AG04449 (cell line): ENCODE data around the gene ARSI.

Experiments
- CTCF ChIA-PET: fragments of 350-600 bp; formaldehyde crosslinking; extraction: SDS; loops from one replicate; lab custom pipeline; 2021; ENCODE audit warnings: antibody characterized with exemption; lab: Yijun Ruan, JAX
- POLR2A ChIA-PET: fragments of 400-600, 350-600 bp; formaldehyde crosslinking; extraction: SDS; loops from one replicate; lab custom pipeline; 2020; ENCODE audit warnings: antibody characterized with exemption, inconsistent platforms; lab: Yijun Ruan, JAX
- DNase-seq: peaks from one replicate; pipeline ENCODE4 v3.0.0-alpha.2; 2010; ENCODE audit warnings: low read depth, low spot score
- H3K4me3 ChIP-seq: 2 replicates; pipeline ENCODE4 v1.5.1; 2011; ENCODE audit warnings: low read depth, mild to moderate bottlenecking, control low read depth, low read length
- TF ChIP-seq, protein P1 (sequence below): IDR thresholded peaks from one replicate; pipeline ENCODE4 v1.5.1; 2011; ENCODE audit warnings: mild to moderate bottlenecking, moderate library complexity, low read length, control low read depth, inconsistent platforms; ENCODE audit not compliant: insufficient read depth; ENCODE audit errors: missing control alignments

The ARSI gene

DNA sequence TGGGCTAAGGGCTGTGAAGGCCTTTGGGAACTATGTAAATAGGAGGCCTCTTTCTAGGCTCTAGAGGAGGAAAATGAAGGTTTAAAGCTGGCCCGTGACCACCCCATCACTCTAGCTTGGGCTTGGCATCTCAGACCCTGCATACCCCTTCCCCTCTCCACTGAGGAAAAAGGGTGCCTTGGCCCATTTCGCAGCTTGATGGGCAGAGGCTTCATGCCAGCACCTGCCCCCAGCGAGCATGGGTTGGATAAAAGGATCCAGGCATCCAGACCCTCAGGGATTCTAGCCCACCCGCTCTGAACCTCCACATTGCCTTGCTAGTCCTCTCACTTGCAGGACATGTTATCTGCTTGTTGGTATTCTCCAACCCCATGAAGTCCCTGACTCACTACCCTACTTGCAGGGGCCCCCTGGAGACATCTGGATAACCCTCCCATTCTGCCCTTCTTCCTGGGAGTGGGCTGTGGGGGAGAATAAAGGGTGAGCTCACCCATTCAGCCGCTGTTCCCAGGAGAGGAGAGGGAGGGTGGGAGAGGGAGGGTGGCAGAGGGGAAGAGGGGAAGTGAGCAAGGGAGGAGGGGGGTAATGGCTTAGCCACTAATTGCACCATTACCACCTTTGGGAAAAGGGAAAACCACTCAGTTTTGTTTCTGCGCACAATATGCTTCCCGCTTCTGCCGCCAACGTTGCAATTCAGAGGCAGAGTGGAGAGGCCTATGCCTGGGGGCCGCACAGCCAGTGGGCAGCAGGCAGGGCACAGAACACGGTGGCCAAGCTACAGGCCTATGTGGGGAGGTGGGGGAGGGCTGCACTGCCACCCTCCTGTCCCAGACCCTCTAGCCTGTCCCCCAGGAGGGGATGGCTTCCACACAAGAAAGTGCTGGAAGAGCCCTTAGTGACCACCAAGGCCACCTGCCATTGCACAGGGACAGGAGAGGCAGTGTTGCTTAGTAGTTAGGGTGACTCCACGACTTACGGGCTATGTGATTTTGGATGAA is 11.0 kb downstream of the ARSI start:
- TF ChIP-seq, protein P1, sequence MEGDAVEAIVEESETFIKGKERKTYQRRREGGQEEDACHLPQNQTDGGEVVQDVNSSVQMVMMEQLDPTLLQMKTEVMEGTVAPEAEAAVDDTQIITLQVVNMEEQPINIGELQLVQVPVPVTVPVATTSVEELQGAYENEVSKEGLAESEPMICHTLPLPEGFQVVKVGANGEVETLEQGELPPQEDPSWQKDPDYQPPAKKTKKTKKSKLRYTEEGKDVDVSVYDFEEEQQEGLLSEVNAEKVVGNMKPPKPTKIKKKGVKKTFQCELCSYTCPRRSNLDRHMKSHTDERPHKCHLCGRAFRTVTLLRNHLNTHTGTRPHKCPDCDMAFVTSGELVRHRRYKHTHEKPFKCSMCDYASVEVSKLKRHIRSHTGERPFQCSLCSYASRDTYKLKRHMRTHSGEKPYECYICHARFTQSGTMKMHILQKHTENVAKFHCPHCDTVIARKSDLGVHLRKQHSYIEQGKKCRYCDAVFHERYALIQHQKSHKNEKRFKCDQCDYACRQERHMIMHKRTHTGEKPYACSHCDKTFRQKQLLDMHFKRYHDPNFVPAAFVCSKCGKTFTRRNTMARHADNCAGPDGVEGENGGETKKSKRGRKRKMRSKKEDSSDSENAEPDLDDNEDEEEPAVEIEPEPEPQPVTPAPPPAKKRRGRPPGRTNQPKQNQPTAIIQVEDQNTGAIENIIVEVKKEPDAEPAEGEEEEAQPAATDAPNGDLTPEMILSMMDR: no peak
- no peak overlapping the region for H3K4me3 ChIP-seq
- DNase-seq: no peak
- ChIA-PET POLR2A (no interaction called here), CTCF (interaction anchor here (1.1 to 2.6 kb wide), 4 partner anchors 11 to 458 kb away, joined by 3 to 8 read pairs (median 4); partner anchors contain the start of gene ARSI)

DNA sequence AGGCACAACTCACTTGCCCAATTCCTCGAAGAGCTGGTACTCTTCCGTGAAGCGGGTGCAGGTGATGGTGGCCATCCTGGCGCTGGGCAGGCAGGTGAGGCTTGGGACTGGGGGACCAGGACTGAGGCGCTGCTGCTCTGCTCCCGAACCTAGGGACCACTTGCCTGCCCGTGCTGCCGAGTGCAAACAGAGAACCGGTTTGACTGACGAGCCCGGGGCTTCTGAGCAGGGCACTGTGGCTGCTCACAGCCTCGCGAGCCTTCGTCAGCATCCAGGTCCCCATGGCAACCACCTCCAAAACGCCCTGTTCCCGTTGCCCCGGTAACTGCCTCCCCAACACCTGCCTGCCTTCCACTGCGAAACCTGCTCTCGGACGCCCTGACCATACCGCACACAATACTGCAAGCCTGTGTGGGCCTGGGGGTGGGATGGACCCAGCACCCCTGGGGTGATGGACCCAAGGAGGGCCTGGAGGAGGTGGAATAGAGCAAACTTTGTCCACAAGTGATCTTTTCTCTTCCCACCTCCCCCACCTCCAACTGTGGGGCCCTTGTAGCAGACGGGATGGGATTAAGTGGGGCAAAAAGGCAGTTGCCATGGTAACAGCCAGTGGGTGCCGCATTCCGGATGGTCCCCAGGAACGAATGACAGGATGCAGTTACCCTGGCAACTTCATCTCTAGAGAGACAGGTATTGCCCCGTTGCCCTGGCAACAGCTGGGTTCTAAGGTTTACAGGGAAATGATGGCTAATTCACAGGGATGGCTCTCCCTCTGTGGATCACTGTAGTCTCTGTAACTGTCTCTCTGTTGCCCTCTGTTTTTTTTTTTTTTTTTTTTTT is 12.9 kb downstream of the ARSI start, which contains the start of gene CAMK2A:
TSS of gene CAMK2A (minus strand) at position 223 of the 840 bp plus-strand sequence. CDS start at position 75, 148 bp downstream.
- POLR2A ChIA-PET: interaction anchor here (1.1 kb wide), 2 partner anchors 9 to 15 kb away, joined by 3 read pairs; no protein-coding TSS in a partner anchor
- no peak within 1 kb of the TSS for H3K4me3 ChIP-seq
- TF ChIP-seq, protein P1: no peak
- CTCF ChIA-PET: interaction anchor here (1.1 to 2.0 kb wide), 2 partner anchors 14 to 456 kb away, joined by 3 to 4 read pairs; no protein-coding TSS in a partner anchor
- DNase-seq: no peak

DNA sequence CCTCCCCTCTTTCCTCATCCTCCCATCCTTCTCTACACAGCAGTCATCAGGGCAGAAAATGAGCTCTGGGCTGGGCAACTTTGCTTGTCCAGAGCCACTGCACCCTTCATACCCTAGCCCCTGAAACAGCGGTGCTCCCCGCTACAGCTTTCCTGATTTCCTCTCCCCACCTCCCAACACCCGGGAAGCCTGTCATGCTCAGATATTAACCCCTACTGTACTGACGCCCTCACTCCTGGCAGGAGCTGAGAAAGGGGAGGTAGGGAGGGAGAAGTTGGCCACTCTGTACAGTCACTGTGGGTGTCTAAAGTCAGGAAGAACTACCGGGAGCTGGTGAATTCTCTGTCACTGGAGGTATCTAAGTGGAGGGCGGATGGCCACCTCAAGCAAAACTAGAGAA is 13.9 kb downstream of the ARSI start:
- ChIA-PET CTCF (interaction anchor here (0.7 to 1.0 kb wide), 2 partner anchors 10 to 16 kb away, joined by 3 read pairs; no protein-coding TSS in a partner anchor), POLR2A (interaction anchor here (0.6 to 1.1 kb wide), 3 partner anchors 10 to 93 kb away, joined by 3 read pairs; no protein-coding TSS in a partner anchor)
- H3K4me3 ChIP-seq: no peak overlapping the region
- TF ChIP-seq, protein P1: no peak
- no peak for DNase-seq

DNA sequence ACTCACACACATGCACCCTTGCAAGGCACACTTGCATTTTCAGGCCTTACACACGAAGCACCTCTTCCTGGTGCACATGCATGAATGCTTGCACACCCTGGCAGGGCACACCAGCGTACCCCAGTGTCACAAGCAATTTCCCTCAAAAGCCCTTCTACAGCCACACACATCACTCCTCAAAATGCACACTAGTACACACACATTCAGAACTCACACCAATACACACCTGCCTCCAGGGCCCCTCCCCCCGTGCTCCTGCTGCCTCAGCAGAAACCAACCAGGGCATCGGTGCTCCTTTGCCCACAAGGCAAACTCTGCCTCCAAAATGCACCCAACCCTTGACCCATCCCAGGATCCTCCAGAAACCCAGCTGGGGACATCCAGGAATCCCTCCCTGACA is 14.3 kb downstream of the ARSI start:
- no peak overlapping the region for H3K4me3 ChIP-seq
- CTCF ChIA-PET: interaction anchor here (0.7 to 1.0 kb wide), 2 partner anchors 11 to 16 kb away, joined by 3 read pairs; no protein-coding TSS in a partner anchor
- no peak for DNase-seq
- POLR2A ChIA-PET: interaction anchor here (1.1 kb wide), 1 partner anchor 13 kb away, joined by 3 read pairs; no protein-coding TSS in a partner anchor
- TF ChIP-seq, protein P1: no peak

DNA sequence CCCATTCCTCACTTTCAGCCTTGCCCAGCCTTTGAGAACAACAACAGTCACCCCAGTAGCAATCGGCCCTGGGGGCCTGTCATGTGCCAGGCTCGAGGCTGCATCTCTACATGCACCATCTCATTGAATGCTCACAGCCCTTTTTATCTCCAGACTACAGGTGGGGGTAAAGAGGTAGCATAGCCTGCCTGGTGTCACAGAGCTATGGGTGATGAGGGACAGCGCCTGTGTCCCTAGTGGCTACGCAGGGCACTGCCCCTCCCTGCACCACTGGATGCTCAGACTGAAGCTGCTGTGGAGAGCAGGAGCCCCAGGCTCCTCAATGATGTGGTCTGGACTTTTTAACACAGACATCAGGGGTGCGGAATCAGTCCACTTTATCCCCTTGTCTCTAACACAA is 15.9 kb downstream of the ARSI start:
- TF ChIP-seq, protein P1: no peak
- ChIA-PET CTCF (interaction anchor here (0.7 kb wide), 1 partner anchor 13 kb away, joined by 4 read pairs; no protein-coding TSS in a partner anchor), POLR2A (no interaction called here)
- DNase-seq: no peak
- H3K4me3 ChIP-seq: no peak overlapping the region
